ENCODE results near the gene ABAT.
"Not testable (repeated sequence)": the region's sequence is repeated elsewhere in the genome, so short reads cannot be mapped to it uniquely, and the experiment has no call there.

ABAT gene

GRCh38 chr16:8682551-8683259, 8.3 kb downstream of the ABAT start:
- DNase-seq (ENCODE audit: low read depth in 2 of 2) = no peak

DNA sequence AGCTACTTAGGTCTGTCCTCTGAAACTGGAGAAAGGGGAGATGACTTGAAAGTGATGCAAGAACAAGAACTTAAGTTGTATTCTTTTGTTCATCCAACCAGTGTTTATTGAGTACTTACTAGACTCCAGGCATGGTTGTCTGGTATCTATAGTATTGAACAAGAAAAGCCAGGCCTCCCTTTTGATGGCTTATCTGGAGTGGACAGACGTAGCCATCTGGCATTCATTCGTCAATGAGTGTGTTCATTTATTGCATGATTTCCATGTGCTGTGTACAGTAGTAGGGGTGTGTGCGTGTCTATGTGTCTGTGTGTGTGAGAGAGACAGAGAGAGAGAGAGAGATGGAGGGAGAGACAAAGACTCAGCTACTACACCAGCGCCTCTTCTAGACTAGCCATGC, 9.2 kb downstream of the ABAT start:
- DNase-seq (ENCODE audit: low read depth in 2 of 2) = no peak

- DNase-seq (ENCODE audit: low read depth in 2 of 2) = no peak
These were observed 11.2 kb downstream of the ABAT start for GRCh38 chr16:8685617-8686016.

DNA sequence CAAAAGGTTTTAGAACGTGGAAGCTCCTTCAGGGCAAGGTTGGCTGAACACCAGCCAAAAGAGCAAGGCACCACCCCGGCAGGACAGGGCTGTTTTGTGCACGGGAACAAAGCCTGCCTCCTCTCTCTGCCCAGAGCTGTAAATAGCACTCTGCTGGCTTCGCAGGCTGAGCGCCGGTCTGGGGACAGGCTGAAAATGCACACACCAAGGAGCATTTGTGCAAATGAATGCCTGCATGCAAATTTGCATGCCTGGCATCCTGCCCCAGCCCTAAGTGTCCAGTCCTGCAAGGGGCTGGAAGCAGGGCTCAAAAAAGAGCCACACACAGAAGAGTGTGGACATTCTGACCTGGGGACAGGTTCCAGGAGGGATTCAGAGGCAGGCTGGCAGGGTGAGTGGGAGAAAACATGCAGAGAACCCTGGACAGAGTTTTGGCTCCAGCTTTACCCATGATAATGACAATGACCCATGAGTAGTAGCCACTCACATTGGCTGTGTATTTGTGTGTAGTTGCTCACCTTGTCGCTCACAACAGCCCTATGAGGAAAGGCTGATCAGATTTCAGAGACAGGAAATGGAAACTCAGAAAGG, 11.7 kb downstream of the ABAT start:
- DNase-seq (ENCODE audit: low read depth in 2 of 2) = no peak

- DNase-seq (ENCODE audit: low read depth in 2 of 2) = no peak
These were observed 12.5 kb downstream of the ABAT start for GRCh38 chr16:8686879-8687278.

DNA sequence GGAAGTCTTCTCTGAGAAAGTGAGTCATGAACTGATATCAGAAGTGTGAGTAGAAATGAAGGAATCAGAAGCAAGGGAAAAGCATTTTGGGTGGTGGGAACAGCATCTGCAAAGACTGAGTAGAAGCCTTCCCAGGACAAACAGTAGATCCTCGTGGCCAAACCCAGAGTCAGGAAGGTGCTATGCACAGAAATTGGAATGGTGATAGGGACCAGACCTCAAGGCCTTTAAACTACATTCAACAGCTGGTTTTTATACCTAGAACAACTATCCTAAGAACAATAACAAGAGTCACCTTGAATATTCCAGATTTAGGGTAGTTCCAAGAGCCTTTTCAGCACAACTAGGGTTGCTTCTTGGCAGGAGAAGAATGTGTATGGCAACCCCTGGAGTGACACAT, 15.3 kb downstream of the ABAT start:
- DNase-seq (ENCODE audit: low read depth in 2 of 2) = no peak

- no peak for DNase-seq (ENCODE audit: low read depth in 2 of 2)
These were observed 17.3 kb downstream of the ABAT start for GRCh38 chr16:8691728-8692127.

- DNase-seq (ENCODE audit: low read depth in 2 of 2) = no peak
These were observed 20.6 kb downstream of the ABAT start for GRCh38 chr16:8694795-8695728.

- DNase-seq (ENCODE audit: low read depth in 2 of 2) = no peak
These were observed 22.5 kb downstream of the ABAT start for GRCh38 chr16:8696880-8697279.

DNA sequence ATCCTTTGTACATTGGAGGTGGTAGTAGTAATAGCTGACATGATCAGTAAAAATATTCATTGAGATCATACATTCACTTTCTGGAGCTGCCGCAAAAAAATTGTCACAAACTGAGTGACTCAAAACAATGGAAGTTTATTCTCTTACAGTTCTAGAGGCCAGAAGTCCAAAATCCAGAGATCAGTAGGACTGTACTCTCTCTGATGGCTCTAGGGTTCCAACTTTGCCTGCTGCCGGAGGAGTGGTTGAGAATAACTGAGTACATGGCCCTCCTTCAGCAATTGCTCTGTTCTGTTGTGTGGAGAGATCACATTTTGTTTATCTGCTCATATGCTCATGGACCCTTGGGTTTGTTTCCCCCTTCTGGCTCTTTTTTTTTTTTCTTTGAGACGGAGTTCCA, 23.5 kb downstream of the ABAT start:
- DNase-seq (ENCODE audit: low read depth in 2 of 2) = no peak

GRCh38 chr16:8703693-8704092, 29.3 kb downstream of the ABAT start:
- DNase-seq (ENCODE audit: low read depth in 2 of 2) = no peak

DNA sequence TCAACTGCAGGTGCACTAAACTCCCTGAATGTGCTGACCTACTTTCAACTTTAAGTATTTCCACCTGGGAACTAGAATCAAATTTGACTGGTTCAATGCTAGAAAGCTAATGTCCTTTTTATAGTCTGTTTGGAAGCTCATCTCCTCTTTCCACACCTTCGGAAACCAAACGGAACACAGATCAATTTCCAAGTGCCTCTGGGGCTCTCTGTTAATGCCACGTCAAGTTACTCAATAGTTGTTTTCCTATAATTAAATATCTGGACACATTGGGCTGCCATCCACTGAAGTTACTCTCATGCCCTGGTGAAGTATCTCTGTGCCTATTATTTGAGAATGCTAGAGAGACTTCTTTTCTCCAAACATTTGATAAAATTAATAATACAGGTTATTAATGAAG, 29.7 kb downstream of the ABAT start:
- DNase-seq (ENCODE audit: low read depth in 2 of 2) = no peak

DNA sequence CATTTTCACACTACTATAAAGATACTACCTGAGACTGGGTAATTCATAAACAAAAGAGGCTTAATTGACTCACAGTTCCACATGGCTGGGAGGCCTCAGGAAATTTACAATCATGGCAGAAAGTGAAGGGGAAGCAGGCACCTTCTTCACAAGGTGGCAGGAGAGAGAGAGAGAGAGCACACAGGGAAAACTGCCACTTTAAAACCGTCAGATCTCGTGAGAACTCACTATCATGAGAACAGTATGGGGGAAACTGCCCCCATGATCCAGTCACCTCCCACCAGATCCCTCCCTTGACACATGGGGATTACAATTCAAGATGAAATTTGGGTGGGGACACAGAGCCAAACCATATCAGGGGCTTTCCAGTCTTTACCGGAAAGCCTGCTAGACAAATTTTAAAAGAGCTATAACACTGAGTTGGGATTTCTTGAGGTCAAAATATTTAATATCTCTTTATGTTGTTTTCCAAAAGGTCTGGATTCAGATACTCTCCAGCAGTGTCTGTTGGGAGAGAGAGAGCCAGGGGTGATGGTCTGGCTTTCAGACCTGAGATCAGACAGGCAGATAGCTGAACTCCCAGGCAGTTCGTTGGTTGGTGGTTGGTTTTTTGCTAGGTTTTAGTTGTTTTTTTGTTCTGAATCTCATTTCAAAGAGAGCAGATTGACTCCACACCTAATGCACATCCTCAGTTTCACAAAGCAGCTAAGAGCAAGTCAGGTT, 30.8 kb downstream of the ABAT start:
- DNase-seq (ENCODE audit: low read depth in 2 of 2) = not testable (repeated sequence)

- DNase-seq (ENCODE audit: low read depth in 2 of 2) = no peak
These were observed 34.1 kb downstream of the ABAT start for GRCh38 chr16:8708536-8708935.

DNA sequence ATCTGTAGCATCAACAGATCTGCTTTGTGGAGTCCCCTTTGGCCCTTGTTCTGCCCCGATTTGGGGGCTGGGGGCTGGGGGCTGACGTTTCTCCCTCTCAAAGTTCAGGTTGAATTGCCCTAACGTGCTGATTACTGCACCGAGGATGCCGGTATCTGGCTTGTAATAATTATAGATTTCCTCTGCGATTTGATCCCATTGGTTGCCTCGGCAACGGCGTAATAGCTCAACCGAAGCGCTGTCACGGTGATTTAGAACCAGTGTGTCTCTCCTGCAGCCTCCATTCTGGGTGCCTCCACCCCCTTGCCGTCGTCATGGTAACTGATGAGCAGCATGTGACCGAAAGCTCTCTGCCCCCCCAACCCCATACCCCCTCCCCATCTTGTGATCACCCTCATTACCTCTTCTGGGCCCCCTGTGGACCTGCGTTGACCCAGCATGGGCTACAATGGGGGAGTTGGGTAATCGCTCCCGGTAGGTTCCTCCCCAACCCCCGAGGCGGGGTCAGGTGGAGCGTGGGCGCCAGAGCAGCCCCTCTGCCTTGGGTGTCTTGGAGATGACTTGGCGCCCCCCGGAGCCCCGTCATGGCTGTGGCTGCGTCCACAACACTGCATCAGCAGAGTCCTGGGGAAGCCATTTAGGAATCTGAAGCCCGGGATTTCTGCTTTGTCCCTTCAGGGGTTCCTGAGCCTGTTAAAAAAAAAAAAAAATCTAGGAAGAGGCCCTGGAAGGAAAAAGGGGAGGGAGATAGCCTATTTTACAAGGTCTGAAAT, 38.4 kb downstream of the ABAT start:
- DNase-seq (ENCODE audit: low read depth in 2 of 2) = no peak

GRCh38 chr16:8713635-8714172, 39.3 kb downstream of the ABAT start:
- no peak for DNase-seq (ENCODE audit: low read depth in 2 of 2)

GRCh38 chr16:8714174-8714573, 39.8 kb downstream of the ABAT start:
- DNase-seq (ENCODE audit: low read depth in 2 of 2) = no peak

DNA sequence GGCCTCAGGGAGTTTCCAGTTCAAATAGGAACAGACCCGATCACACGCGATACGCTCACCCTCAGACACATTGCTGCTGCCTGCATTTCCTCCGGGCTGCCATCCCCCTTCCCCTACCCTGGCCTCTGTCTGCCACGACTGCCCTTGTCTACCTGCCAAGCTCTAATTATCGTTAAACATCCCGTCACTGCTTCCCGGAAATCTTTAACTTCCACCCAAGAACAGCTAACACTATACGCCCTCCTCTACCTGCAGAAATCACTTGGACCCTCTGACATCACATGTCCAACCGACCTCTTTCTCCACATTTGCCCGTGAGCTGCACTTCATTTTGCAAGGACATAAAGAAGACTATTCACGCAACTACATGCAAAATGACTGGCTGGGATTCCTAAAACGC, 40.4 kb downstream of the ABAT start:
- no peak for DNase-seq (ENCODE audit: low read depth in 2 of 2)

DNA sequence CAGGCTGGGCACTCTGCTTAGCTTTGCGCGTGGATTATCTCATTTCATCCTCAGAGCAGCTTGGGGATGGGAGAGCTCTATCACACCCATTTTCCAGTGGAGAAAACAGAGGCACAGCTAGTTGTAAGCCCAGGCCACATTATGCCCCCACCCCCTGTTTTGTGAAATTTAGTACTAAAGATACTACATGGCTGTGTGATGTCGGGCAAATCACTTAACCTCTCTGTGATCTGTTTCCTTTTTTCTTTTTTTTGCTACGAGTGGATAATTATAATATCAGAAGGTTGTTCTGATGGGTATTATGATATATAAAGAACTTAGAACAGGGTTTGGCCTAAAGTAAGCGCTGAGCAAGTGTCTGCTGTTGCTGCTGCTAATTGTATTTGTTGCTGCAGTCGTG, 41.6 kb downstream of the ABAT start:
- no peak for DNase-seq (ENCODE audit: low read depth in 2 of 2)

DNA sequence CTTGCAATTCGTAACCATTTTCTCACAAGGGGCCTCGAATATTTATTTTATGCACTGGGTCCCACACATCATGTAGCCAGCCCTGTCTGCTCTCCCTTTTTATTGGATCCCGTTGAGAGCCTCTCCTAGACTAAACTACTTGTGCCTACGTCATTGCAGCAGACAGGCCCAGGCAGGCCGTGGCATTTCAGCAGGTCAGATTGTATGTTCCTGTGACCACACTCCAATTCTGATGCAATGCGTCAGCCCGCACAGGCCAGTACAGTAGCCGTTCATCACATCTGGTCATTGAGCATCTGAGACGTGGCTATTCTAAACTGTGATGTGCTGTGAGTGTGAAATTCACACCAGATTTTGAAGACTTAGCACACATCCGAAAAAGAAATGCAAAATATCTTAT, 42.2 kb downstream of the ABAT start:
- DNase-seq (ENCODE audit: low read depth in 2 of 2) = no peak

- no peak for DNase-seq (ENCODE audit: low read depth in 2 of 2)
These were observed 43.1 kb downstream of the ABAT start for GRCh38 chr16:8717469-8717868.

All from stimulated activated CD8-positive, alpha-beta memory T cell treated with anti-CD3 and anti-CD28 coated beads, Interleukin-7, amount 100 ng/mL, for 1 hour (primary cell).